CD8-positive, alpha-beta memory T cell (primary cell): ENCODE measurements around the gene KCNK5. TPM values are rescaled to one million over a fixed set of nuclear protein-coding genes. Genes with fewer than 3 reads are reported as not detected.

Source experiments
- CTCF ChIA-PET: fragments of 350-600 bp; sonication (Branson Sonifier 250); formaldehyde crosslinking; loops from one replicate; lab custom pipeline; 2021; ENCODE audit warnings: antibody characterized with exemption; lab: Charles Lee
- POLR2A ChIA-PET: fragments of 350-600 bp; sonication (Branson Sonifier 250); formaldehyde crosslinking; loops from one replicate; lab custom pipeline; 2021; ENCODE audit warnings: antibody characterized with exemption; lab: Charles Lee
- DNase-seq, 5 donors: peaks; one replicate each; pipeline versions ENCODE4 v3.0.0 to v3.0.0-alpha.2; 2020 to 2022; ENCODE audit warnings: mixed read lengths in 1 of 5
- H3K27ac ChIP-seq: one replicate; pipeline ENCODE4 v1.7.0; 2013; ENCODE audit warnings: low read depth, mild to moderate bottlenecking, low read length, moderate library complexity
- H3K27me3 ChIP-seq: 2 replicates; pipeline ENCODE4 v1.7.0; 2013; ENCODE audit warnings: low read length, mild to moderate bottlenecking; ENCODE audit not compliant: insufficient read depth, poor library complexity, severe bottlenecking
- H3K36me3 ChIP-seq: 2 replicates; pipeline ENCODE4 v1.7.0; 2013; ENCODE audit warnings: mild to moderate bottlenecking, low read length, moderate library complexity; ENCODE audit not compliant: insufficient read depth
- H3K4me1 ChIP-seq: 2 replicates; pipeline ENCODE4 v1.7.0; 2013; ENCODE audit warnings: mild to moderate bottlenecking, low read length, moderate library complexity; ENCODE audit not compliant: insufficient read depth
- H3K4me3 ChIP-seq: 2 replicates; pipeline ENCODE4 v1.7.0; 2013; ENCODE audit warnings: mild to moderate bottlenecking, low read length
- H3K9me3 ChIP-seq: 2 replicates; pipeline ENCODE4 v1.7.0; 2013; ENCODE audit warnings: mild to moderate bottlenecking, low read length
- H3K27ac Mint-ChIP-seq, 8 donors: one replicate each; pipeline ENCODE4 v1.8.0; 2020 to 2021; ENCODE audit warnings: mixed read lengths in 8 of 8, mild to moderate bottlenecking in 6 of 8, inconsistent platforms in 3 of 8, moderate library complexity in 3 of 8
- H3K27me3 Mint-ChIP-seq, 2 donors: one replicate each; pipeline ENCODE4 v1.8.0; 2020 to 2021; ENCODE audit warnings: mixed read lengths in 2 of 2, mild to moderate bottlenecking in 1 of 2, moderate library complexity in 1 of 2
- H3K36me3 Mint-ChIP-seq, 3 donors: one replicate each; pipeline ENCODE4 v1.8.0; 2020 to 2021; ENCODE audit warnings: mixed read lengths in 3 of 3, inconsistent platforms in 1 of 3, mild to moderate bottlenecking in 1 of 3
- H3K4me1 Mint-ChIP-seq, 3 donors: one replicate each; pipeline ENCODE4 v1.8.0; 2020 to 2021; ENCODE audit warnings: mixed read lengths in 3 of 3, inconsistent platforms in 1 of 3, mild to moderate bottlenecking in 1 of 3
- H3K4me3 Mint-ChIP-seq, 7 donors: one replicate each; pipeline ENCODE4 v1.8.0; 2020 to 2021; ENCODE audit warnings: mixed read lengths in 7 of 7, mild to moderate bottlenecking in 6 of 7, moderate library complexity in 4 of 7, inconsistent platforms in 2 of 7
- H3K9me3 Mint-ChIP-seq, 5 donors: one replicate each; pipeline ENCODE4 v1.8.0; 2020 to 2022; ENCODE audit warnings: mixed read lengths in 5 of 5, mild to moderate bottlenecking in 3 of 5, moderate library complexity in 2 of 5, inconsistent platforms in 1 of 5
- polyA plus RNA-seq: library from polyadenylated mRNA; unstranded; fragments of 300-500 nt; fragmentation: Illumina TruSeq; gene quantifications from one replicate; pipeline ENCODE4 v1.2.3, GENCODE V29; 2021
- total RNA-seq, 2 experiments: library from RNA; stranded (reverse); gene quantifications; one replicate each; pipeline ENCODE4 v1.2.3, GENCODE V29; 2021

KCNK5 gene
- total and polyA plus RNA-seq, 3 experiments from 2014 or later = 0.97 to 28.4 (median 27.6) TPM

DNA sequence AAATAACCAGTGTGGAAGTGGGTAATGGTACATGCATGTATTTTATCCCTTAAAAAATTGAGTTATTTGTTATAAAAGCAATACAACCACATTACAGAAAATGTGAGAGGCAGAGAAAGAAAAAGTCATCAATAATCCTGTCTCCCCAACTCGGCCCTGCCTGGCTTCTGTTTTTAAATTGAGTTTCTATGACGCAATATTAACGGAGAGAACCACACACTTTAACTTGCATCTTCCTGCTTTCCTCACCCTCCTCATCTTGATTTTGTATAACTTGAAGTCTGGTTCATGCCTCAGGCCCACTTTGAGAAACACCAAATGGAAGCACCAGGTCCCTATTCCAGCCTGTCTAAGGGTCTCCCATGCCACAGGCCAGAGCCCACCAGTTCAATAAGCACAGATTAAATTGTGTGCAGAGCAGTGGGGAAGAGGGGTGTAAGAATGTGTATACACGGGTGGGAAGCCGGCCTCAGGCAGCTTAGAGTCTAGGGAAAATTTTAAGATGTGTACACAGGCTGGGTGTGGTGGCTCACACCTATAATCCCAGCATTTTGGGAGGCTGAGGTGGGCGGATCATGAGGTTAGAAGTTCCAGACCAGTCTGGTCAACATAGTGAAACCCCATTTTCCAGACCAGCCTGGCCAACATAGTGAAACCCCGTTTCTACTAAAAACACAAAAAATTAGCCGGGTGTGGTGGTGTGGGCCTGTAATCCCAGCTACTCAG, 15.9 kb downstream of the KCNK5 start:
- ChIA-PET POLR2A (no interaction called here), CTCF (no interaction called here)
- Histone ChIP-seq H3K4me1 (peaks cover 4% of the 10 kb centered on the region), H3K36me3 (no peaks in the 10 kb centered on the region), H3K9me3 (no peaks in the 10 kb centered on the region), H3K27ac (no peak overlapping the region), H3K27me3 (no peaks in the 10 kb centered on the region), H3K4me3 (no peak overlapping the region)
- no peaks in the 10 kb centered on the region for H3K36me3 Mint-ChIP-seq
- H3K27me3 Mint-ChIP-seq = no peaks in the 10 kb centered on the region
- DNase-seq = no peak
- peaks cover 11 to 38% (median 16%) of the 10 kb centered on the region in 3 donors for H3K4me1 Mint-ChIP-seq
- H3K9me3 Mint-ChIP-seq = no peaks in the 10 kb centered on the region
- H3K4me3 Mint-ChIP-seq = no peak overlapping the region
- no peak overlapping the region for H3K27ac Mint-ChIP-seq

DNA sequence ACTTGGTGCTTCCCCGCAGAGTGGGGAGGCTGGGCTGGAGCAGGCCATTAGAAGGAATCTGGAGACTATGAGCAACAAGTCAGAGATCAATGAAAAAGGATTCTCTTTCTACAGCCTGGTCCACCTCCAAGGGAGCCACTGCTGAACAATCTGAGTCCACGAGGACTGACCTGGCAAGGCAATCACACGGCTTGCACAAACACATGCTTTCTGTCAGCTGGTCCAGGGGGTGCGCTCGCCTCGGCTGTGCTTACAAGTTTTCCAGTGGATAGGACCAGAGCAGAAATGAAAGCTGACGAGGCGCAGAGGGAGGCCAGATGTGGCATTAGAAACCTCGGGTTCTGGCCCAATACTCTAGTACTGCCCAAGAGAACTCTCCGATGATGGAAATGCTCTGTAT, 18.1 kb downstream of the KCNK5 start:
- Histone ChIP-seq H3K36me3 (no peaks in the 10 kb centered on the region), H3K27ac (no peak overlapping the region), H3K9me3 (no peaks in the 10 kb centered on the region), H3K4me1 (peaks cover 4% of the 10 kb centered on the region), H3K27me3 (no peaks in the 10 kb centered on the region), H3K4me3 (no peak overlapping the region)
- H3K27ac Mint-ChIP-seq = peak overlapping the region in 1 of 8 donors; percentile 23
- CTCF ChIA-PET = interaction anchor here (1.2 kb wide), 1 partner anchor 94 kb away, joined by 3 read pairs; no protein-coding TSS in a partner anchor
- no peaks in the 10 kb centered on the region for H3K27me3 Mint-ChIP-seq
- peaks cover 0 to 2% (median 0%) of the 10 kb centered on the region in 3 donors for H3K36me3 Mint-ChIP-seq
- H3K4me3 Mint-ChIP-seq = no peak overlapping the region
- no peak for DNase-seq
- H3K9me3 Mint-ChIP-seq = no peaks in the 10 kb centered on the region
- POLR2A ChIA-PET = no interaction called here
- peaks cover 11 to 33% (median 16%) of the 10 kb centered on the region in 3 donors for H3K4me1 Mint-ChIP-seq

DNA sequence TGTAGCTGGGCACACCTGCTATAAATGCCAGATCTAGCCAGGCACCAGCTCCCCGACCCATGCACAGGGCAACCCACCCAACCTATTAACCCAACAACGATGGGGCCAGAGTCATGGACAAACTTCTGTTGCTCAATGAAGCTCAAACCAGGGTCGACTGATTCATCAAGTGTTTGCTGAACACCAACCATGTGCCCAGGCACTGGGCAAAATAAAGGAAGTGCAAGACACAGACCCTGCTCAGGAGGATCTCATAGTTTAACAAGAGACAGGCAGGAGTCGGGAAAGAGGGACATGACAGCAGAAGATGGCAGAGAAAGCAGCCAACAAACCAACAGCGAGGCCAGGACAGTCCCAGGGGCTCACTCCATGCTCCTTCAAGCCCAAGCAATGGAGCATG, 18.8 kb downstream of the KCNK5 start:
- Histone ChIP-seq H3K4me3 (no peak overlapping the region), H3K27ac (no peak overlapping the region), H3K4me1 (peaks cover under 1% of the 10 kb centered on the region), H3K9me3 (no peaks in the 10 kb centered on the region), H3K36me3 (no peaks in the 10 kb centered on the region), H3K27me3 (no peaks in the 10 kb centered on the region)
- Mint-ChIP-seq H3K9me3 (no peaks in the 10 kb centered on the region), H3K27ac (no peak overlapping the region), H3K36me3 (peaks cover 0 to 2% (median 0%) of the 10 kb centered on the region in 3 donors), H3K4me3 (no peak overlapping the region), H3K4me1 (peaks cover 8 to 33% (median 16%) of the 10 kb centered on the region in 3 donors), H3K27me3 (no peaks in the 10 kb centered on the region)
- DNase-seq = no peak
- ChIA-PET CTCF (interaction anchor here (1.5 kb wide), 1 partner anchor 9 kb away, joined by 4 read pairs; no protein-coding TSS in a partner anchor), POLR2A (no interaction called here)

DNA sequence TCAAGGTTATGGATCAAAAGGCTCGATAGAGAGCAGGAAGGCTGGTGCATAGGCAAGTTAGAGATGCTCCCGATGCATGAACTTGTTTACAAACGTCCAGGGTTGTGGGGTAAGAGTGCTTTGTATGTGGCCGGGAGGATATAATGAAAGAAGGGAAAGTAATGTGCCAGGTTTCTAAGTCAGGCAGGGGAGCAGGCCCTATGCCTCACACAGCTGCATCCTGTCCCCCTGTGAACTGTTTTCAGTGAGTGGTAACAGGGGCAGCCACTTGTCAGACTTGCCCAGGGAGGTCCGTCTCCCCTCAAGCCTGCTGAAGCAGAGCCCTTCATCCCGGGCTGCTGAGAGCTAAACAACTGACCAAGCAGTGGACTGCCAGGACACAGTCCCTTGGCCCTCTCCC, 19.4 kb downstream of the KCNK5 start:
- Mint-ChIP-seq H3K27ac (peak overlapping the region in 1 of 8 donors; percentile 11), H3K4me3 (no peak overlapping the region), H3K9me3 (no peaks in the 10 kb centered on the region), H3K4me1 (peaks cover 2 to 27% (median 11%) of the 10 kb centered on the region in 3 donors), H3K36me3 (peaks cover 0 to 2% (median 0%) of the 10 kb centered on the region in 3 donors), H3K27me3 (no peaks in the 10 kb centered on the region)
- no peak overlapping the region for H3K4me3 ChIP-seq
- H3K27ac ChIP-seq = no peak overlapping the region
- H3K4me1 ChIP-seq = no peaks in the 10 kb centered on the region
- DNase-seq = no peak
- H3K27me3 ChIP-seq = no peaks in the 10 kb centered on the region
- CTCF ChIA-PET = interaction anchor here (1.5 kb wide), 1 partner anchor 9 kb away, joined by 4 read pairs; no protein-coding TSS in a partner anchor
- POLR2A ChIA-PET = no interaction called here
- H3K9me3 ChIP-seq = no peaks in the 10 kb centered on the region
- no peaks in the 10 kb centered on the region for H3K36me3 ChIP-seq

DNA sequence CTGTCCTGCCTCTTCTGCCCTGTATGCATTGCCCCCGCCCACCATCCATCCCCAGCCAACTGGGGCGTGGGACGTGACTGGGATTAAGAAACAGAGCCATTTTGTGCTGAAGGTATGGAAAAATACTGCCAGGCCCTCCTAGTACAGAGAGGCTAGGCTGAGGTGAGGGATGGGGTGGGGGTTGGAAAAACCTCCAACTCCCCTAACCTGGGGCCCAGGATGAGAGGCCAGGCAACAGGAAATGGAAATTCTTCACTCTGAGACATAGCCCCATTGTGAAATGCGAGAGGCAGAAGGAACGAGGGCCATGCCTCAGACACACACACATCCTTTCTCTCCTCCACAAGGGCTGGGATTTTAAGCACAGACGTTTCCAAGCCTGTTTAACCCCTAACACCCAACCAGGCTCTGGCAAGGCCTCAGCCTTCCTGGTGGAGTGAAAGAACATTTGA, 19.9 kb downstream of the KCNK5 start:
- ChIA-PET POLR2A (no interaction called here), CTCF (interaction anchor here (1.5 kb wide), 1 partner anchor 8 kb away, joined by 4 read pairs; no protein-coding TSS in a partner anchor)
- no peaks in the 10 kb centered on the region for H3K27me3 Mint-ChIP-seq
- Histone ChIP-seq H3K27ac (no peak overlapping the region), H3K4me3 (no peak overlapping the region), H3K27me3 (no peaks in the 10 kb centered on the region), H3K36me3 (no peaks in the 10 kb centered on the region), H3K4me1 (no peaks in the 10 kb centered on the region), H3K9me3 (no peaks in the 10 kb centered on the region)
- no peaks in the 10 kb centered on the region for H3K9me3 Mint-ChIP-seq
- no peak overlapping the region for H3K27ac Mint-ChIP-seq
- H3K4me3 Mint-ChIP-seq = no peak overlapping the region
- DNase-seq = no peak
- peaks cover 0 to 2% (median 0%) of the 10 kb centered on the region in 3 donors for H3K36me3 Mint-ChIP-seq
- peaks cover 0 to 25% (median 12%) of the 10 kb centered on the region in 3 donors for H3K4me1 Mint-ChIP-seq

DNA sequence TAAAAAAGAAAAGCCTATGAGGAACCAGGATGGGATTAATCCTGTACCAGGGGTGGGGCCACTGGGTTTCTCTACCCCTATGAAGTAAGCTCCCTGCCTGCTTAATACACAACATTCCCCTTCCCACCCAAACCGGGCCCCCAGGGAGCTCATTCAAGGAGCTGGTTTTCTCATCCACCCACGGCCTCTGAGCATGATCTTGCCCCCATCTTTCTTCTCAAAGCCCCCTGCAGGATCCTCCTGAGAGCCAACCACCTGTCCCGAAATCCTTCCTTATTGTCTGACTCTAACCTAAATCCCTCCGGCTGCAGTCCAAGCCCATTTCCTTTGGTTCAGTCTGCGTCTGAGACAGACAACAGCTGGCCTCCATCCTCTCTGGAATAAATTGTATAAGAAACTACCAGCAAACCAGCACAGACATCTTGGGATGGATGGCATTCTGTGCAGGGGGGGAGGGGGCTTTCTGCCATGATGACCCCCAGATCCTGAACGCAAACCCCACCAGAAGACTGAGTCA, 21.0 kb downstream of the KCNK5 start:
- Mint-ChIP-seq H3K36me3 (peaks cover 0 to 2% (median 0%) of the 10 kb centered on the region in 3 donors), H3K27me3 (no peaks in the 10 kb centered on the region), H3K4me3 (no peak overlapping the region), H3K27ac (no peak overlapping the region), H3K4me1 (peaks cover 0 to 34% (median 17%) of the 10 kb centered on the region in 3 donors), H3K9me3 (no peaks in the 10 kb centered on the region)
- no peak overlapping the region for H3K27ac ChIP-seq
- no peaks in the 10 kb centered on the region for H3K27me3 ChIP-seq
- H3K9me3 ChIP-seq = no peaks in the 10 kb centered on the region
- POLR2A ChIA-PET = no interaction called here
- no peaks in the 10 kb centered on the region for H3K36me3 ChIP-seq
- no peak for DNase-seq
- no peaks in the 10 kb centered on the region for H3K4me1 ChIP-seq
- no peak overlapping the region for H3K4me3 ChIP-seq
- CTCF ChIA-PET = no interaction called here

DNA sequence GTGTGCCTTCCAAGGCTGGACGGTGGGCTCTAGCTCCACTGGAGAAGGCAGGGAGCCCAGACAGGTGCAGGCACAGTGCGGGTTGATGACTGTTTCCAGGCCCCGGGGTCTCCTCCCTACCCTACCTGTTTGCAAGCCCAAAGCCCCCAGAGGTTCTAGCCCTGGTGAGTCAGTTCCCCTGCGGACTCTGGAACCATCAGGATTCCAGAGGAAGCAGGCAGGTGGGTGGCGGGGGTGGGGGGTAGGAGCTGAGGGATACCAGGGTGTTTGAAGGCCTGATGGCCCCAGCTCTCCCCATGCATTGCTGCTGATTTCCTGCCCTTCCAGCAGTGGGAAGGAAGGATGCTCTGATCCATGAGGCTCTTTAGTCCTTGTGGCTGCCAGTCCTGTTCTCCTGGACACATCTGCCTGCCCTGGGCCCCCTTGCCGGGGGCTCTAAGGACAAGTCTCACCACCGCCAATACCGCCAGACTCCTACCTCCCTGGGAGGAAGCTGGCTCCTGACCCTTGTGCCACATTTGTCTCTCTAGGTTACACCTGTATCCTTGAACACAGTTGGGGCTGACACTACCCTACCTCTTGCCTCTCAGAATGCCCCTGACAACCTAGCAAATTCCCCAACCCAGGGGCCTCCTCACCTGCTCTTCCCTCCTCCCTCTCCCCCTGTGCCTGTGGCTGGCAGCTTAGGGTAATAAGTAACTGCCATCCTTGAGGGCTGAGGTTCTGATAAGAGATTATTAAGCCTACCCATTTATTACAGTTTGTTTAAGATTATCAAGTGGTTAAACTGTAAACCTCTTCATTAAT, 21.7 kb downstream of the KCNK5 start:
- CTCF ChIA-PET = interaction anchor here (1.2 kb wide), 1 partner anchor 95 kb away, joined by 3 read pairs; no protein-coding TSS in a partner anchor

More for the DNA sequence above, 21.7 kb downstream of the KCNK5 start:
- Mint-ChIP-seq H3K36me3 (peaks cover 0 to 2% (median 0%) of the 10 kb centered on the region in 3 donors), H3K27ac (peak overlapping the region in 1 of 8 donors; percentile 60), H3K9me3 (no peaks in the 10 kb centered on the region), H3K27me3 (no peaks in the 10 kb centered on the region), H3K4me3 (no peak overlapping the region), H3K4me1 (peaks cover 0 to 40% (median 19%) of the 10 kb centered on the region in 3 donors)
- H3K27me3 ChIP-seq = no peaks in the 10 kb centered on the region
- no peak for DNase-seq
- no peak overlapping the region for H3K4me3 ChIP-seq
- H3K27ac ChIP-seq = no peak overlapping the region
- POLR2A ChIA-PET = no interaction called here
- no peaks in the 10 kb centered on the region for H3K36me3 ChIP-seq
- no peaks in the 10 kb centered on the region for H3K9me3 ChIP-seq
- no peaks in the 10 kb centered on the region for H3K4me1 ChIP-seq
